CD4-positive, alpha-beta T cell (primary cell): Measurements from ENCODE around the gene SPATC1L. TPM values are rescaled to one million over a fixed set of nuclear protein-coding genes. Genes with fewer than 3 reads are reported as not detected.
"Not testable (repeated sequence)": the region's sequence is repeated elsewhere in the genome, so short reads cannot be mapped to it uniquely, and the experiment has no call there.

Experiments
- ATAC-seq: fragments of 200-7000 bp; cut with Tn5 transposase; one replicate; pipeline ENCODE4 v1.10.0; 2022; ENCODE audit warnings: mild to moderate bottlenecking; ENCODE audit not compliant: poor library complexity
- CTCF ChIA-PET: fragments of 350-600 bp; sonication (Branson Sonifier 250); formaldehyde crosslinking; loops from one replicate; lab custom pipeline; 2021; ENCODE audit warnings: antibody characterized with exemption, inconsistent platforms; lab: Charles Lee
- POLR2A ChIA-PET: fragments of 350-600 bp; sonication (Branson Sonifier 250); formaldehyde crosslinking; loops from one replicate; lab custom pipeline; 2021; ENCODE audit warnings: antibody characterized with exemption, inconsistent platforms; lab: Charles Lee
- DNase-seq, 14 experiments: peaks; one replicate each; pipeline ENCODE4 v3.0.0-alpha.2; 2013 to 2020; ENCODE audit warnings: mixed read lengths in 2 of 14
- H3K27ac ChIP-seq, 2 donors: one replicate each; pipeline versions ENCODE4 v1.5.1 to v1.7.0; 2013; ENCODE audit warnings: low read length in 2 of 2, low read depth in 1 of 2, mild to moderate bottlenecking in 1 of 2
- H3K27me3 ChIP-seq, 2 experiments: 1 replicate in 1 of 2; 2 replicates in 1 of 2; pipeline versions ENCODE4 v1.6.1 to v1.7.0; 2013; ENCODE audit warnings: low read length in 2 of 2, control low read depth in 1 of 2, mild to moderate bottlenecking in 1 of 2, moderate library complexity in 1 of 2; ENCODE audit not compliant: insufficient read depth in 2 of 2, control insufficient read depth in 1 of 2
- H3K36me3 ChIP-seq: one replicate; pipeline ENCODE4 v1.6.1; 2013; ENCODE audit warnings: low read length, control low read depth; ENCODE audit not compliant: insufficient read depth
- H3K4me1 ChIP-seq: one replicate; pipeline ENCODE4 v1.6.1; 2013; ENCODE audit warnings: low read length, control low read depth; ENCODE audit not compliant: insufficient read depth
- H3K4me3 ChIP-seq: one replicate; pipeline ENCODE4 v1.5.1; 2013; ENCODE audit warnings: mild to moderate bottlenecking, low read length, moderate library complexity
- H3K9me3 ChIP-seq, 2 experiments: 1 replicate in 1 of 2; 2 replicates in 1 of 2; pipeline versions ENCODE4 v1.6.1 to v1.7.0; 2013; ENCODE audit warnings: low read length in 2 of 2, mild to moderate bottlenecking in 2 of 2, control low read depth in 1 of 2, moderate library complexity in 1 of 2; ENCODE audit not compliant: control insufficient read depth in 1 of 2, insufficient read depth in 1 of 2
- H3K27ac Mint-ChIP-seq: one replicate; pipeline ENCODE4 v1.8.0; 2020; ENCODE audit warnings: mixed read lengths
- H3K27me3 Mint-ChIP-seq: one replicate; pipeline ENCODE4 v1.8.0; 2021; ENCODE audit warnings: mixed read lengths
- H3K36me3 Mint-ChIP-seq: one replicate; pipeline ENCODE4 v1.8.0; 2021; ENCODE audit warnings: low read depth, mixed read lengths
- H3K4me1 Mint-ChIP-seq: one replicate; pipeline ENCODE4 v1.8.0; 2021; ENCODE audit warnings: low read depth, mixed read lengths
- H3K4me3 Mint-ChIP-seq: one replicate; pipeline ENCODE4 v1.8.0; 2020; ENCODE audit warnings: mild to moderate bottlenecking, mixed read lengths
- H3K9me3 Mint-ChIP-seq: one replicate; pipeline ENCODE4 v1.8.0; 2020; ENCODE audit warnings: mixed read lengths
- intact Hi-C, 2 experiments: fragments of 100-400 bp; cut with DNase I in 1 of 2; cut with micrococcal nuclease in 1 of 2; formaldehyde crosslinking; loops; one replicate each; pipeline versions ENCODE4 v1.15.1 to v1.9.0; 2023 to 2025; cut with DNase I, micrococcal nuclease
- total RNA-seq, 174 experiments: library from RNA in 2 of 174; stranded (reverse) in 2 of 174; gene quantifications; one replicate each; pipeline ENCODE4 v1.2.3 and lab custom pipeline; 2021 to 2026
- TF ChIP-seq, protein P1 (sequence below): fragments of 200-600 bp; IDR thresholded peaks from one replicate; pipeline ENCODE4 v1.8.0; 2022; ENCODE audit warnings: antibody characterized with exemption, mild to moderate bottlenecking

SPATC1L gene
- total RNA-seq, 2 experiments from 2014 or later, result 2.8 to 3.0 TPM

DNA sequence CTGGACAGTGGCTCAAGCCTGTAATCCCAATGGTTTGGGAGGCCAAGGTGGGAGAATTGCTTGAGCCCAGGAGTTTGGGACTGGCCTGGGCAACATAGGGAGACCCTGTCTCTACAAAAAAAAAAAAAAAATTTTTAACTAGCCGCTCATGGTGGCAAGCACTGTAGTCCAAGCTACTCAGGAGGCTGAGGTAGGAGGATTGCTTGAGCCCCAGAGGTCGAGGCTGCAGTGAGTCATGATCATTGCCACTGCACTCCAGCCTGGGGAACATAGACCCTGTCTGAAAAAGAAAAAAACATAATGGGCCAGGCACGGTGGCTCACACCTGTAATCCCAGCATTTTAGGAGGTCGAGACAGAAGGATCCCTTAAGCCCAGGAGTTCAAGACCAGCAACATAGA is 5.3 kb downstream of the SPATC1L start:
- CTCF ChIA-PET, result no interaction called here
- peaks cover 9% of the 10 kb centered on the region for H3K9me3 Mint-ChIP-seq
- POLR2A ChIA-PET, result interaction anchor here (0.6 kb wide), 1 partner anchor 103 kb away, joined by 5 read pairs; no protein-coding TSS in a partner anchor
- H3K27ac Mint-ChIP-seq, result no peak overlapping the region
- H3K36me3 Mint-ChIP-seq, result no peaks in the 10 kb centered on the region
- H3K27me3 ChIP-seq, result no peaks in the 10 kb centered on the region
- TF ChIP-seq, protein P1, sequence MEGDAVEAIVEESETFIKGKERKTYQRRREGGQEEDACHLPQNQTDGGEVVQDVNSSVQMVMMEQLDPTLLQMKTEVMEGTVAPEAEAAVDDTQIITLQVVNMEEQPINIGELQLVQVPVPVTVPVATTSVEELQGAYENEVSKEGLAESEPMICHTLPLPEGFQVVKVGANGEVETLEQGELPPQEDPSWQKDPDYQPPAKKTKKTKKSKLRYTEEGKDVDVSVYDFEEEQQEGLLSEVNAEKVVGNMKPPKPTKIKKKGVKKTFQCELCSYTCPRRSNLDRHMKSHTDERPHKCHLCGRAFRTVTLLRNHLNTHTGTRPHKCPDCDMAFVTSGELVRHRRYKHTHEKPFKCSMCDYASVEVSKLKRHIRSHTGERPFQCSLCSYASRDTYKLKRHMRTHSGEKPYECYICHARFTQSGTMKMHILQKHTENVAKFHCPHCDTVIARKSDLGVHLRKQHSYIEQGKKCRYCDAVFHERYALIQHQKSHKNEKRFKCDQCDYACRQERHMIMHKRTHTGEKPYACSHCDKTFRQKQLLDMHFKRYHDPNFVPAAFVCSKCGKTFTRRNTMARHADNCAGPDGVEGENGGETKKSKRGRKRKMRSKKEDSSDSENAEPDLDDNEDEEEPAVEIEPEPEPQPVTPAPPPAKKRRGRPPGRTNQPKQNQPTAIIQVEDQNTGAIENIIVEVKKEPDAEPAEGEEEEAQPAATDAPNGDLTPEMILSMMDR, result no peak
- H3K27ac ChIP-seq, result no peak overlapping the region
- H3K4me1 ChIP-seq, result peaks cover 10% of the 10 kb centered on the region
- DNase-seq (no peak), ATAC-seq (no peak)
- H3K27me3 Mint-ChIP-seq, result no peaks in the 10 kb centered on the region
- H3K4me1 Mint-ChIP-seq, result no peaks in the 10 kb centered on the region
- peaks cover 9 to 10% of the 10 kb centered on the region in 2 experiments for H3K9me3 ChIP-seq
- no peak overlapping the region for H3K4me3 ChIP-seq
- H3K4me3 Mint-ChIP-seq, result no peak overlapping the region
- intact Hi-C loops, result no loop called here
- H3K36me3 ChIP-seq, result no peaks in the 10 kb centered on the region

DNA sequence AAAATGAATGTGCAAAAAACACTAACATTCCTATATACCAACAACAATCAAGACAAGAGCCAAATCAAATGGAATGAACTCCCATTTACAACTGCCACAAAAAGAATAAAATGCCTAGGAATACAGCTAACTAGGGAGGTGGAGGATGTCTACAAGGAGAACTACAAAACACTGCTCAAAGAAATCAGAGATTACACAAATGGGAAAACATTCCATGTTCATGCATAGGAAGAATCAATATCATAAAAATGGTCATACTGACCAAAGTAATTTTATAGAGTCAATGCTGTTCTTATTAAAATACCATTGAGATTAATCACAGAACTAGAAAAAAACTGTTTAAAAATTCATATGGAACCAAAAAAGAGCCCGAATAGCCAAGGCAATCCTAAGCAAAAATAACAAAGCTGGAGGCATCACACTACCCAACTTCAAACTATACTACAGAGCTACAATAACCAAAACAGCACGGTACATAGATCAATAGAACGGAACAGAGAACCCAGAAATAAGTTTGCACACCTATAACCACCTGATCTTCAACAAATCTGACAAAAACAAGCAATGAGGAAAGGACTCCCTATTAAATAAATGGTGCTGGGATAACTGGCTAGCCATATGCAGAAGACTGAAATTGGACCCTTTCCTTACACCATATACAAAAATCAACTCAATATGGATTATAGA is 7.7 kb downstream of the SPATC1L start:
- CTCF ChIA-PET, H3K9me3 Mint-ChIP-seq, intact Hi-C loops, H3K27me3 Mint-ChIP-seq, H3K4me1 Mint-ChIP-seq, DNase-seq, H3K4me1 ChIP-seq, H3K27me3 ChIP-seq, H3K36me3 ChIP-seq, ATAC-seq, H3K4me3 ChIP-seq, H3K27ac Mint-ChIP-seq, H3K27ac ChIP-seq, H3K36me3 Mint-ChIP-seq, POLR2A ChIA-PET, H3K4me3 Mint-ChIP-seq: not testable (repeated sequence)
- peaks cover 13 to 22% of the 10 kb centered on the region in 2 experiments for H3K9me3 ChIP-seq

DNA sequence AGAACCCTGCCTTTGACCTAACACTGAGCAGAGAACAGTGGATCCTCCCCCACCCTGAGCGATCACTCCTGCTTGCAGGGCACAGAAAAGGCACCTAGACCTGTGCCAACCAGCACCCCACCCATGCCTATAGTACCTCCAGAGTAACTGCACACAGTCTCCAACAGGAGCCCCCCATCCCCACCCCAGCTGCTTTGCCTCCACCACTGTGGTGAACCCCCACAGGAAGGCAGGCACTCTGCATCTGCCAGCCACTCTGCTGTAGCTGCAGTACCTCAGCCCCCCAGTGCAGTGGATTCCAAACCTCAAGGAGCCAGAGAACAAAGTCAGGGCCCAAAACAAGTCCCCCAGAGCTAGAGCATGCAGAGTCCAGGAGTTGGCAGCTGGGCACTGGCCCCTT is 10.7 kb downstream of the SPATC1L start:
- no peaks in the 10 kb centered on the region for H3K36me3 ChIP-seq
- ChIA-PET POLR2A (no interaction called here), CTCF (no interaction called here)
- H3K9me3 ChIP-seq, result peaks cover 13 to 27% of the 10 kb centered on the region in 2 experiments
- DNase-seq (peak in 1 of 14 experiments; percentile 10), ATAC-seq (no peak)
- TF ChIP-seq, protein P1, result no peak
- no peaks in the 10 kb centered on the region for H3K27me3 ChIP-seq
- Mint-ChIP-seq H3K27me3 (no peaks in the 10 kb centered on the region), H3K9me3 (peaks cover 9% of the 10 kb centered on the region), H3K27ac (no peak overlapping the region), H3K4me1 (peaks cover 6% of the 10 kb centered on the region), H3K4me3 (no peak overlapping the region), H3K36me3 (no peaks in the 10 kb centered on the region)
- H3K27ac ChIP-seq, result no peak overlapping the region
- peaks cover 6% of the 10 kb centered on the region for H3K4me1 ChIP-seq
- H3K4me3 ChIP-seq, result no peak overlapping the region
- intact Hi-C loops, result no loop called here
